Hippocampal formation (tissue), 2 donors: Measurements from ENCODE around the gene ZNF701.
"Not testable (repeated sequence)": the region's sequence is repeated elsewhere in the genome, so short reads cannot be mapped to it uniquely, and the experiment has no call there.

Experiments used
- DNase-seq, 2 donors: peaks; one replicate each; lab custom pipeline; 2025; lab: John Stamatoyannopoulos, UW

The ZNF701 gene

DNA sequence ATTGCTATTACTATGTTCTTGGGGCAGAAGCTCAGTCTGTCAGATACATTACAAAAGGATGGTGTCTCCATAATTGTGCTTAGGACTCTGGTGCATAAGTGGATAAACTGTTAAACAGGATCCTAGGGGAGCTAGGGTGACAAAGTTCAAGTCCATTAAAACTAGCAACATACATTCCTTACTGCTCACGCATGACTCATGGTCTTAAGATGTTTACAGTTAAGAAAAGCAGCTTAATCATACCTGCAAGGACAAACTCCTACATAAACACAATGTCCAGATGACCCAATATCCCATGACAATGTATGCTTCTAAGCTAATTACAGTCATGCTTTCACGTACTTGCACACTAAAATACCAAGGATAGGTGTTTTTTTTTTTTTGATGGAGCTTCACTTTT lies 3.5 kb upstream of the ZNF701 start:
- no peak for DNase-seq

DNA sequence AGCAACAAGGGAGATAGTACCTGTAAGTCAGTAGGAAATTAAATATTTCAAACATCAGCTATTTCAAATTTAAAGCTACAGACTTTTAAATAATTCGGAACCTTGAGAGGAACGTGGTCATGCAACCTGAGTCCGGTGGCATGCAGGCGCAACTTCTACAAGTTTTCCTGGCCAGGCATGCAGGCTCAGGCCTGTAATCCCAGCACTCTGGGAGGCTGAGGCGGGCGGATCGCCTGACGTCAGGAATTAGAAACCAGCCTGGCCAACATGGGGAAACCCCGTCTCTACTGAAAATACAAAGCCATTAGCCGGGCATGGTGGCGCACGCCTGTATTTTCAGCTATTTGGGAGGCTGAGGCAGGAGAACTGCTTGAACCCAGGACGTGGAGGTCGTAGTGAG lies 2.2 kb upstream of the ZNF701 start:
- no peak for DNase-seq

DNA sequence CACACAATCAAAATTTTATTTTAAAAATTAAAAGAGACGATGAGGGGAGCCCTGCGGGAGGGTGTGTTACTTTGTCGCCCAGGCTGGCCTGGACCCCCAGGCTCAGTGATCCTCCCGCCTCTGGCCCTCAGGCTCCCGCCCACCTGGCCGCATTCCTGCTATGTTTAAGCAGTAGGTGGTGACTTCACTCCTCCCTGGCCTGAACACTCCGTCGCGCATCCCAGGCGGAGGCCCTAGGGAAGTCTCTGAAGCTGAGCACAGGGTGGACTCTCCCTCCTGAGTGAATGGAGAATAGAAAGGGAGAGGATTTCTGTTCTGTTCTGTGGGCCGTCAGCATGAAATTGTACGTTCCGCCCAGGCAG lies 468 bp upstream of the ZNF701 start:
- DNase-seq = not testable (repeated sequence)

- DNase-seq = no peak
Observed at GRCh38 chr19:52584736-52585440, 14.8 kb downstream of the ZNF701 start.

DNA sequence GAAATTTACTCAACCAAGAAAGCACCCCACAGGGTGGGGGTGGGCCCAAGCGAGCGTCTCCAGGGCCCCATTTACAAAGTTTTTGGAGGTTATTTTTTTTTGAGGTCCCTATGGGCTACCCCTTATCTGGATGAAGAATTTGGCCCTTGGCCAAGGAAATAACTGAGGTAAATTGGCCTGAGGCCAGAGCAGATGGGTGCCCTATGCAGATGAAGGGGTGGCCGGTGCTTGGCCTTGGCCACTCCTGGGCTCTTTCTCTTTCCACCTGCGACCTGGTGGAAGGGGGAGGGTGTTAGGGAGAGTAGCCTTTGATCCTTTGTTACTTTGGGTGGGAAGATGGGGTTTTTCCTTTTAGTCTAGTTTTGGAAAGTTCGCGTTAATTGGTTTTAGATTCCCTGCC lies 15.5 kb downstream of the ZNF701 start:
- no peak for DNase-seq

GRCh38 chr19:52590728-52591127 lies 20.6 kb downstream of the ZNF701 start:
- DNase-seq = no peak

GRCh38 chr19:52592301-52592700 lies 22.2 kb downstream of the ZNF701 start:
- DNase-seq = no peak

DNA sequence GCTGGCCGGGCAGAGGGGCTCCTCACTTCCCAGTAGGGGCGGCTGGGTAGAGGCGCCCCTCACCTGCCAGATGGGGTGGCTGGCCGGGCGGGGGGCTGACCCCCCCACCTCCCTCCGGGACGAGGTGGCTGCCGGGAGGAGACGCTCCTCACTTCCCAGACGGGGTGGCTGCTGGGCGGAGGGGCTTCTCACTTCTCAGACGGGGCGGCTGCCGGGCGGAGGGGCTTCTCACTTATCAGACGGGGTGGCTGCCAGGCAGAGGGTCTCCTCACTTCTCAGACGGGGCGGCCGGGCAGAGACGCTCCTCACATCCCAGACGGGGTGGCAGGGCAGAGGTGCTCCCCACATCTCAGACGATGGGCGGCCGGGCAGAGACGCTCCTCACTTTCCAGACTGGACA lies 23.4 kb downstream of the ZNF701 start:
- not testable (repeated sequence) for DNase-seq

GRCh38 chr19:52599241-52599640 lies 29.2 kb downstream of the ZNF701 start:
- DNase-seq = no peak

DNA sequence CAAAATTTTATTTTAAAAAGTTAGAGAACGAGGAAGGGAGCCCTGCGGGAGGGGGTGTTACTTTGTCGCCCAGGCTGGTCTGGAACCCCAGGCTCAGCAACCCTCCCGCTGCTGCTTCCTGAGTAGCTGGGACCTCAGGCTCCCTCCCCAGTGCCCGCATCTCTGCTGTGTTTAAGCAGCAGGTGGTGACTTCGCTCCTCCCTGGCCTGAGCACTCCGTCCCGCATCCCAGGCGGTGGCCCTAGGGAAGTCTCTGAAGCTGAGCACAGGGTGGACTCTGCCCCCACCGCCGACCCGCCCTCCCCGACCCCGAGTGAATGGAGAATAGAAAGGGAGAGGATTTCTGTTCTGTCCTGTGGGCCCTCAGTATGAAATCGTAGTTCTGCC lies 30.5 kb downstream of the ZNF701 start:
- DNase-seq = no peak

DNA sequence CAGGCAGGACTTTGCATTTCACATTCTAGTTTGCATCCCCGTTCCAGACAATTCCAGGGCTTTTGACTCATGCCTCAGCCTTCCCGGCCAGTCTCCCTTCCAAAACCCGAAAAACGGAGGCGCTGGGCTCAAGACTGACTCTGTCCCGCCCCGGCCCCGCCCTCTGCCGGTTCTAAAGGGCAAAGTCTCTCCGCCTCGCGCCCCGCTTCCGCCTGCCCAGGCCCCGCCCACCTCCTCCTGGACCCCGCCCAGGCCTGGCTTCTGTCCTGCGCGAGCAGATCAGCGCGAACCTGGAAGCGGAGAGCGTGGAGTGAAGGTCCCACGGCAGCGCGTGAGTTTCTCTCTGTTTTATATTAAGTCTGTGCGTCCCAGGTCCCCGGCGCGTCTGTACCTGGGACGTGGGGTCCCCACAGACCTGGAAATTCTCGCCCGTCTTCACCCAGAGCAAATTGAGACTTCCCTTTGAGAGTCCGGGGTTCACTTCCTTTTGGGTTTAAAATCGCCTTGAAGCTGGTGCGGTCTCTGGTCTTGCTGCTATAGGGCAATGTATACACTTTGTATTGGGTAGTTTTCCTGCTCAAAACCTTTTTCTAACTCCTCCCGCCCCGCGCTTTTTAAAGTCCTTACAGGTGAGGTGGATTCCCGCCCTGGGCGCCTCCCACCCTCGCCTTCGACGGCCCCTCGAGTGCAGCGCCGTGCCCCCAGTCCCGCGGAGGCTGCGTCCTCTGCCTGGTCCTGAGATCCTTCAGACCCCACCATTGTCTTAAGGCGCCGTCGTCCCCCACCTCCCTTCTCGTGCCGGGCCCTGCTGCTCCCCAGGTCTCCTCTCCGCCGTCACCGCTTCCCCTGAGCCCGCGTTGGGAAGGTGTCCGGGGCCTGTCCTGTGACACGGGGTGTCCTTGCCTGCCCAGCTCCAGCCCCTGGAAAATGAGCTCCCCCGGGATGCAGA lies 31.2 kb downstream of the ZNF701 start:
- DNase-seq = peak; percentile 35 to 77

- peak in 1 of 2 donors; percentile 4 for DNase-seq
Observed at GRCh38 chr19:52601974-52602366, 31.9 kb downstream of the ZNF701 start.

- no peak for DNase-seq
Observed at GRCh38 chr19:52602941-52603340, 32.9 kb downstream of the ZNF701 start.

- DNase-seq = no peak
Observed at GRCh38 chr19:52603558-52604207, 33.6 kb downstream of the ZNF701 start.

- no peak for DNase-seq
Observed at GRCh38 chr19:52613299-52613906, 43.3 kb downstream of the ZNF701 start.

DNA sequence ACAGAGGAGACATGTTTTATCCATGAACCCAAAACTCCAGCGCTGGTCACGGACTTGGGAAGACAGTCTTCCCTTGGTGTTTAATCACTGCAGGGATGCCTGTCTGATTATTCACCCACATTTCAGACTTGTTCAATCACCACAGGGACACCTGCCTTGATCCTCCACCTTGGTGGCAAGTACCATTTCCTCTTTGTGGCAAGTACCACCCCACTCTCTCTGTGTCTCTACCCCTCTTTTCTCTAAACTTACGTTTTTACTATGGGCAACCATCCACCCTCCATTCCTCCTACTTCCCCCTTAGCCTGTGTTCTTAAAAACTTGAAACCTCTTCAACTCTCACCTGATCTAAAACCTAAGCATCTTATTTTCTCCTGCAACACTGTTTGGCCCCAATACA lies 51.3 kb downstream of the ZNF701 start:
- no peak for DNase-seq

GRCh38 chr19:52622261-52622660 lies 52.2 kb downstream of the ZNF701 start:
- DNase-seq = no peak

DNA sequence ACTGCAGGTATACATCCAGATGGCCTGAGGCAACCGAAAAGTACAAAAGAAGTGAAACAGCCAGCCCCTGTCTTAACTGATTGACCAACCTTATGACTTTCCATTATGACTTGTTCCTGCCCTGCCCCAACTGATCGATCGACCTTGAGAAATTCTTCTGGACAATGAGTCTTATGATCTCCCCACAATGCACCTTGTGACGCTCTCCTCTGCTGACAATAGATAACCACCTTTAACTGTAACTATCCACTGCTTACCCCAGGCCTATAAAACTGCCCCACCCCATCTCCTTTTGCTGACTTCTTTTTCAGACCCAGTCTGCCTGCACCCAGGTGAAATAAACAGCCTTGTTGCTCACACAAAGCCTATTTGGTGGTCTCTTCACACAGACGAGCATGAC lies 56.8 kb downstream of the ZNF701 start:
- no peak for DNase-seq

GRCh38 chr19:52627441-52627840 lies 57.4 kb downstream of the ZNF701 start:
- DNase-seq = not testable (repeated sequence)

DNA sequence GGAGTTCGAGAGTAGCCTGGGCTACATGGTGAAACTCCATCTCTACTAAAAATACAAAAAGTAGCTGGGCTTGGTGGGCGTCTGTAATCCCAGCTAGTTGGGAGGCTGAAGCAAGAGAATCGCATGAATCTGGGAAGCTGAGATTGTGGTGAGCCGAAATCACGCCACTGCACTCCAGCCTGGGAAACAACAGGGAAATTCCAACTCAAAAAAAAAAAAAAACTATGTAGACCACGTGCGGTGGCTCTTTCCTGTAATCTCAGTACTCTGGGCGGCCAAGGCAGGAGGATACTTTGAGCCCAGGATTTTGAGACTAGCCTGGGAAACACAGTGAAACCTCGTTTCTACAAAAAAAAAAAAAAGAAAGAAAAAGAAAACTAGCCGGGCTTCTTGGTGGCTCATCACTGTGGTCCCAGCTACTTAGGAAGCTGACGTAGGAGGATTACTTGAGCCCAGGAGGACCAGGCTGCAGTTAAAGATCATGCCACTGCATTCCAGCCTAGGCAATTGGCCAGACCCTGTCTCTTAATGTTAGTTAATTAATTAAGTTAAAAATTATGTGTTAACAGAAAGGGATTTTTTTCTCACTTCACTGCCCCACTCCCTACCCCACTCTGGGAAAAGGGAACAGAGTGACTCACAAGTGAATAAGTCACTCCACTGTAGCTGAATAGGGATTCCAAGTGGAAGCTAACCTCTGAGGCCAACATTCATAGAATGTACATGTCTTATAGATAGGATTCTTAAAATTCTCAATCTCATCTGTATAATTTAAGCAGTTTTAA lies 65.9 kb downstream of the ZNF701 start:
- no peak for DNase-seq
